GM19035 (cell line): Measurements from ENCODE around the gene LSR.

ENCODE experiments used
- ATAC-seq: cut with Tn5 transposase; IDR thresholded peaks from one replicate; pipeline ENCODE4 v1.9.1; 2021; ENCODE audit not compliant: unreplicated experiment

The LSR gene

GRCh38 chr19:35316560-35316959 lies 67.8 kb downstream of the LSR start:
- ATAC-seq, result no peak
